ENCODE measurements around the gene ZNF225.
A peak's percentile ranks its signal among the peaks of the same experiment; 100 is the strongest.
"Not testable (repeated sequence)": the region's sequence is repeated elsewhere in the genome, so short reads cannot be mapped to it uniquely, and the experiment has no call there.

The ZNF225 gene

DNA sequence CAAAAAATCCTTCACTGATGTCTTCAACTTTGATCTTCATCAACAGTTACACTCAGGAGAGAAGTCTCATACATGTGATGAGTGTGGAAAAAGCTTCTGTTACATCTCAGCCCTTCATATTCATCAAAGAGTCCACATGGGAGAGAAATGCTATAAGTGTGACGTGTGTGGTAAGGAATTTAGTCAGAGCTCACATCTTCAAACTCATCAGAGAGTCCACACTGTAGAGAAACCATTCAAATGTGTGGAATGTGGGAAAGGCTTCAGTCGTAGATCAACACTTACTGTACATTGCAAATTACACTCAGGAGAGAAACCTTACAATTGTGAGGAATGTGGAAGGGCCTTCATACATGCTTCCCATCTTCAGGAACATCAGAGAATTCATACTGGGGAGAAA is 43.3 kb downstream of the ZNF225 start:
- H3K27me3 ChIP-seq (ENCODE audit: control insufficient read depth in 1 of 2, insufficient read depth in 2 of 2, low read length in 2 of 2) = no peaks in the 10 kb centered on the region
- H3K4me1 ChIP-seq (ENCODE audit: control insufficient read depth in 1 of 2, insufficient read depth in 2 of 2, low read length in 2 of 2) = no peaks in the 10 kb centered on the region
- H3K9me3 ChIP-seq (ENCODE audit: control insufficient read depth in 1 of 2, low read length in 2 of 2) = peaks cover 55 to 64% of the 10 kb centered on the region in 2 donors
- H3K4me3 ChIP-seq (ENCODE audit: low read depth in 1 of 2, low read length in 2 of 2) = peak overlapping the region in 1 of 2 donors; percentile 12
- H3K9ac ChIP-seq (ENCODE audit: low read depth in 1 of 2, low read length in 2 of 2) = no peak overlapping the region
- H3K36me3 ChIP-seq (ENCODE audit: control insufficient read depth in 1 of 2, insufficient read depth in 2 of 2, low read length in 2 of 2) = peaks cover 33 to 53% of the 10 kb centered on the region in 2 donors
- H3K27ac ChIP-seq (ENCODE audit: low read depth, low read length) = no peak overlapping the region

DNA sequence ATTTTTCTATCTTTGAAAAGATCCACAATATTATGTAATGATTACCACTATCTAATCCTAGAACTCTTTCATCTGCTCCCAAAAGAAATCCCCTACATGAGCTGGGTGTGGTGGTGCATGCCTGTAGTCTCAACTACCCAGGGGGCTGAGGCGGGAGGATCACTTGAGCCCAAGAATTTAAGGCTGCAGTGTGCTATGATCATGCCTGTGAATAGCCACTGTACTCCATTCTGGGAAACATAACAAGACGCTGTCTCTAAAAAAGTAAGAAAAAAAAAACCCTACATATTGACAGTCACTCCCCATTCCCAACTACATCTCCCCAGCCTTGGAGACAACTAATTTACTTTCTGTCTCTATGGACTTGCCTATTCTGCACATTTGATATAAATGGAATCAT is 50.6 kb downstream of the ZNF225 start:
- Histone ChIP-seq H3K4me1 (ENCODE audit: control insufficient read depth in 1 of 2, insufficient read depth in 2 of 2, low read length in 2 of 2) (peaks cover 6 to 8% of the 10 kb centered on the region in 2 donors), H3K9me3 (ENCODE audit: control insufficient read depth in 1 of 2, low read length in 2 of 2) (peaks cover 27 to 42% of the 10 kb centered on the region in 2 donors), H3K27me3 (ENCODE audit: control insufficient read depth in 1 of 2, insufficient read depth in 2 of 2, low read length in 2 of 2) (no peaks in the 10 kb centered on the region), H3K4me3 (ENCODE audit: low read depth in 1 of 2, low read length in 2 of 2) (no peak overlapping the region), H3K27ac (ENCODE audit: low read depth, low read length) (no peak overlapping the region), H3K9ac (ENCODE audit: low read depth in 1 of 2, low read length in 2 of 2) (no peak overlapping the region), H3K36me3 (ENCODE audit: control insufficient read depth in 1 of 2, insufficient read depth in 2 of 2, low read length in 2 of 2) (peaks cover 20% of the 10 kb centered on the region in 2 donors)

DNA sequence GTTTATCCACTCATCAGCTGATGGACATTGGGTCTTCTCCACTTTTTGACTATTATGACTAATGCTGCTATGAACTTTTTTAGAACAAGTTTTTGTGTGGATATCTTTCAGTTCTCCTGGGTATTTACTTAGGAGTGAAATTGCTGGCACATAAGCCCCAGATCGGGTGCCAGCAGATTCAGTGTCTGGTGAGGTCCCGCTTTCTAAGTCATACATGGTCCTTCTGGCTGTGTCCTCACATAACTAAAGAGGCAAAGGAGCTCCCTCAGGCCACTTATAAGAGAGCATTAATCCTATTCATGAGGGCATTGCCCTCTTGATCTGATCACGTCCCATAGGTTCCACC is 51.1 kb downstream of the ZNF225 start:
- Histone ChIP-seq H3K4me3 (ENCODE audit: low read depth in 1 of 2, low read length in 2 of 2) (peak overlapping the region; percentile 97 to 99), H3K9me3 (ENCODE audit: control insufficient read depth in 1 of 2, low read length in 2 of 2) (peaks cover 26 to 39% of the 10 kb centered on the region in 2 donors), H3K27me3 (ENCODE audit: control insufficient read depth in 1 of 2, insufficient read depth in 2 of 2, low read length in 2 of 2) (no peaks in the 10 kb centered on the region), H3K27ac (ENCODE audit: low read depth, low read length) (no peak overlapping the region), H3K9ac (ENCODE audit: low read depth in 1 of 2, low read length in 2 of 2) (peak overlapping the region; percentile 79 to 81), H3K4me1 (ENCODE audit: control insufficient read depth in 1 of 2, insufficient read depth in 2 of 2, low read length in 2 of 2) (peaks cover 6 to 8% of the 10 kb centered on the region in 2 donors), H3K36me3 (ENCODE audit: control insufficient read depth in 1 of 2, insufficient read depth in 2 of 2, low read length in 2 of 2) (peaks cover 20 to 25% of the 10 kb centered on the region in 2 donors)

DNA sequence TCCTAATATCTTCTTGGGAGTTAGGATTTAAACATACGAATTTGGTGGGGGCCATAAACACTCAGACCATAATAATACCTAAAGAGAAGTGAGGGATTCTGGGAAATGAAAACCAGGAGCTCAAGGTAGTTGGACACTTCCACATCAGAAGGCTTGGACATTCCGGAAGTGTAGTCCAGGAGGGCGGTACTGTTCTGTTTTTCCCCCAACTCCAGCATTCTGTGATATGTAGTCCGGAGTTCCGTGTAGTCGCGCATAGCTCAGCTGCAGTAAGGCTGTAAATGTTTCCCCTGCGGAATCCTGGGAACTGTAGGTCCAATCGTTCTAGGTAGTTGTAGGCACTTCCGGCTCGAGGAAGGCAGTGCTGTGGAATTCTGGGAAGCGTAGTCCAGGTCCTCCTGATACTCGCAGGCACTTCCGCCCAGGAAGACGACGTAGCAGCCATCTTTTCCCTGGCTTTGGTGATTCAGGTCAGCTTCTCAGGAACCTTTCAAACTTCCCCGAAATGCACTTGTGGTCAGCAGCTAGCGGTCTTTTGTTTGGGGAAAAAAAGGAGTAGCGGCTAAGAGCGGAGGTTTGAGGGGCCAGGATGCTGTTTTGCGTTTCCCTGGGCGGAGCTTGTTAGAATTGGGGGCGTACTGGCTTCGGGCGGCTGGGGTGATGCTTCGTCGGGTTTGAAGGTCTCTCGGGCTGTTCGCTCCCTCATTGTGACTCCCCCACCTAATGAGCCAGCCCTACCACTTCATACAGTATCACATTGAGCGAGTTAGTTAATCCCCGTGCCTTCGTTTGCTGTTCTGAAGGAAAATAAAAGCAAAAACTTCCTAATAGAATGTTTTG is 51.7 kb downstream of the ZNF225 start, which contains the start of gene ZNF226:
Gene ZNF226 (plus strand): TSS at position 428 of the 840 bp plus-strand sequence. CDS start 4,981 bp downstream, outside the sequence.
- H3K36me3 ChIP-seq (ENCODE audit: control insufficient read depth in 1 of 2, insufficient read depth in 2 of 2, low read length in 2 of 2) = peaks cover 26 to 31% of the 10 kb centered on the region in 2 donors
- H3K27me3 ChIP-seq (ENCODE audit: control insufficient read depth in 1 of 2, insufficient read depth in 2 of 2, low read length in 2 of 2) = no peaks in the 10 kb centered on the region
- peaks cover 6 to 8% of the 10 kb centered on the region in 2 donors for H3K4me1 ChIP-seq (ENCODE audit: control insufficient read depth in 1 of 2, insufficient read depth in 2 of 2, low read length in 2 of 2)
- peaks cover 29 to 41% of the 10 kb centered on the region in 2 donors for H3K9me3 ChIP-seq (ENCODE audit: control insufficient read depth in 1 of 2, low read length in 2 of 2)
- peak within 1 kb of the TSS; percentile 97 to 99 for H3K4me3 ChIP-seq (ENCODE audit: low read depth in 1 of 2, low read length in 2 of 2)
- H3K27ac ChIP-seq (ENCODE audit: low read depth, low read length) = peak within 1 kb of the TSS; percentile 48
- peak within 1 kb of the TSS; percentile 79 to 81 for H3K9ac ChIP-seq (ENCODE audit: low read depth in 1 of 2, low read length in 2 of 2)

DNA sequence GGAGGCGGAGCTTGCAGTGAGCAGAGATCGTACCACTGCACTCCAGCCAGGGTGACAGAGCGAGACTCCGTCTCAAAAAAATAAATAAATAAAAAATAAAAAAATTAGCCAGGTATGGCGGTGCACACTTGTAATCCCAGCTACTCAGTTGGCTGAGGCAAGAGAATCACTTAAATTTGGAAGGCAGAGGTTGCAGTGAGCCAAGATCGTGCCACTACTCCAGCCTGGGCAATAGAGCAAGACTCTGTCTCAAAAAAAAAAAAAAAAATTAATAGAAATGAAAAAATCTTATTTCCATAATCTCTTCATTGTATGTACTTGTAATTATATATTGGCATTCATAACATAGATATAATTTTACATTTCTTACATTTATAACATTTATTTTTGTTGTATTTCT is 57.5 kb downstream of the ZNF225 start:
- not testable (repeated sequence) for H3K27me3 ChIP-seq (ENCODE audit: control insufficient read depth in 1 of 2, insufficient read depth in 2 of 2, low read length in 2 of 2); H3K4me3 ChIP-seq (ENCODE audit: low read depth in 1 of 2, low read length in 2 of 2); H3K4me1 ChIP-seq (ENCODE audit: control insufficient read depth in 1 of 2, insufficient read depth in 2 of 2, low read length in 2 of 2); H3K9ac ChIP-seq (ENCODE audit: low read depth in 1 of 2, low read length in 2 of 2); H3K27ac ChIP-seq (ENCODE audit: low read depth, low read length)
- H3K9me3 ChIP-seq (ENCODE audit: control insufficient read depth in 1 of 2, low read length in 2 of 2) = peaks cover 55 to 64% of the 10 kb centered on the region in 2 donors
- H3K36me3 ChIP-seq (ENCODE audit: control insufficient read depth in 1 of 2, insufficient read depth in 2 of 2, low read length in 2 of 2) = peaks cover 76 to 86% of the 10 kb centered on the region in 2 donors

DNA sequence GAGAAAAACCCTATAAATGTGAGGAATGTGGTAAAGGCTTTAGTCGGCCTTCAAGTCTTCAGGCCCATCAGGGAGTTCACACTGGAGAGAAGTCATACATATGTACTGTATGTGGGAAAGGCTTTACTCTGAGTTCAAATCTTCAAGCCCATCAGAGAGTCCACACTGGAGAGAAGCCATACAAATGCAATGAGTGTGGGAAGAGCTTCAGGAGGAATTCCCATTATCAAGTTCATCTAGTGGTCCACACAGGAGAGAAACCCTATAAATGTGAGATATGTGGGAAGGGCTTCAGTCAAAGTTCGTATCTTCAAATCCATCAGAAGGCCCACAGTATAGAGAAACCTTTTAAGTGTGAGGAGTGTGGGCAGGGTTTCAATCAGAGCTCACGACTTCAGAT is 63.4 kb downstream of the ZNF225 start:
- Histone ChIP-seq H3K4me1 (ENCODE audit: control insufficient read depth in 1 of 2, insufficient read depth in 2 of 2, low read length in 2 of 2) (no peaks in the 10 kb centered on the region), H3K4me3 (ENCODE audit: low read depth in 1 of 2, low read length in 2 of 2) (peak overlapping the region in 1 of 2 donors; percentile 10), H3K36me3 (ENCODE audit: control insufficient read depth in 1 of 2, insufficient read depth in 2 of 2, low read length in 2 of 2) (peaks cover 55 to 58% of the 10 kb centered on the region in 2 donors)

DNA sequence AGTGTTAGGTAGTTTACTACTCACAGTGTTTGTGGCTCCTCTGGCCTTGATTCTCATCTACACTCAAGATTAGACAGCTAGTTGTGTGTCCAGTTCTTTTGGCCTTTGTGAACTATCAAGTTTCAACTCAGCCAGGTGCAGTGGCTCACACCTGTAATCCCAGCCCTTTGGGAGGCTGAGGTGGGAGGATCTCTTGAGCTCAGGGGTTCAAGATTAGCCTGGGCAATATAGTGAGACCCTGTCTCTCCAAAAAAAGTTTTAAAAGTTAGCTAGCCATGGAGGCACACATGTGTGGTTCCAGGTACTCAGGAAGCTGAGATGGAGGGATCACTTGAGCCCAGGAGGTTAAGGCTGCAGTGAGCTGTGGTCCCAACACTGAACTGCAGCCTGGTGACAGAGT is 67.8 kb downstream of the ZNF225 start:
- Histone ChIP-seq H3K27ac (ENCODE audit: low read depth, low read length) (no peak overlapping the region), H3K4me3 (ENCODE audit: low read depth in 1 of 2, low read length in 2 of 2) (no peak overlapping the region), H3K4me1 (ENCODE audit: control insufficient read depth in 1 of 2, insufficient read depth in 2 of 2, low read length in 2 of 2) (no peaks in the 10 kb centered on the region), H3K9me3 (ENCODE audit: control insufficient read depth in 1 of 2, low read length in 2 of 2) (peaks cover 64 to 72% of the 10 kb centered on the region in 2 donors), H3K9ac (ENCODE audit: low read depth in 1 of 2, low read length in 2 of 2) (no peak overlapping the region), H3K36me3 (ENCODE audit: control insufficient read depth in 1 of 2, insufficient read depth in 2 of 2, low read length in 2 of 2) (peaks cover 12 to 14% of the 10 kb centered on the region in 2 donors), H3K27me3 (ENCODE audit: control insufficient read depth in 1 of 2, insufficient read depth in 2 of 2, low read length in 2 of 2) (no peaks in the 10 kb centered on the region)

More for the DNA sequence above, 63.4 kb downstream of the ZNF225 start:
- Histone ChIP-seq H3K27me3 (ENCODE audit: control insufficient read depth in 1 of 2, insufficient read depth in 2 of 2, low read length in 2 of 2) (no peaks in the 10 kb centered on the region), H3K9me3 (ENCODE audit: control insufficient read depth in 1 of 2, low read length in 2 of 2) (peaks cover 86 to 92% of the 10 kb centered on the region in 2 donors), H3K27ac (ENCODE audit: low read depth, low read length) (no peak overlapping the region), H3K9ac (ENCODE audit: low read depth in 1 of 2, low read length in 2 of 2) (no peak overlapping the region)

DNA sequence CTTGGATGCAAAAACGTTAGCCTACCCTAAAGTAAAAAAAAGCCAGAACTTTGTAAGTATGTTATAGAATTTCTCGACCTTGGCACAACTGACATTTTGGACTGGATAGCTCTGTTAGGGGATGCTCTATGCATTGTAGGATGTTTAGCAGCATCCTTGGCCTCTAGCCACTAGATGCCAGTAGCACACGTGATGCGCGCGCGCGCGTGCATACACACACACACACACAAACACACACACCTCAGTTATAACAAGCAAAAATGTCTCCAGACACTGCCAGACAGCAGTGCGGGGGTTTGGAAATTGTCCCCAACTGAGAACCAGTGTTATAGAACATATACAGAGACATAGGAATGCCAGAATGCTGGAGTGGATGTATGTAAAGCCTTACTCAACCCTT is 68.9 kb downstream of the ZNF225 start:
- peak overlapping the region in 1 of 2 donors; percentile 16 for H3K4me3 ChIP-seq (ENCODE audit: low read depth in 1 of 2, low read length in 2 of 2)
- no peaks in the 10 kb centered on the region for H3K27me3 ChIP-seq (ENCODE audit: control insufficient read depth in 1 of 2, insufficient read depth in 2 of 2, low read length in 2 of 2)
- H3K27ac ChIP-seq (ENCODE audit: low read depth, low read length) = no peak overlapping the region
- no peak overlapping the region for H3K9ac ChIP-seq (ENCODE audit: low read depth in 1 of 2, low read length in 2 of 2)
- H3K36me3 ChIP-seq (ENCODE audit: control insufficient read depth in 1 of 2, insufficient read depth in 2 of 2, low read length in 2 of 2) = peaks cover 0 to 3% of the 10 kb centered on the region in 2 donors
- no peaks in the 10 kb centered on the region for H3K4me1 ChIP-seq (ENCODE audit: control insufficient read depth in 1 of 2, insufficient read depth in 2 of 2, low read length in 2 of 2)
- H3K9me3 ChIP-seq (ENCODE audit: control insufficient read depth in 1 of 2, low read length in 2 of 2) = peaks cover 55 to 60% of the 10 kb centered on the region in 2 donors
